ENCODE measurements around the gene BCCIP. TPM values are rescaled to one million over a fixed set of nuclear protein-coding genes. Genes with fewer than 3 reads are reported as not detected.

The BCCIP gene
- total RNA-seq, 3 donors from 2014 or later (not counting 1 experiment from before 2014, with no cell fraction given) = 39.3 to 48.2 (median 41.3) TPM

Other genes starting within 250 kb of the BCCIP start
- not detected for gene TEX36, start 140.4 kb upstream of the BCCIP start, total RNA-seq
- gene EDRF1, start 103.8 kb upstream of the BCCIP start, total RNA-seq = 10 to 100 TPM; 40.6 to 66.2 (median 57.5) TPM
- gene MMP21, start 47.7 kb upstream of the BCCIP start, total RNA-seq = under 1 TPM; 0.32 to 0.85 (median 0.35) TPM
- gene UROS, start 288 bp upstream of the BCCIP start, total RNA-seq = 10 to 100 TPM; 29.1 to 42.5 (median 35.2) TPM
- 10 to 100 TPM in 2 of 3 donors, 1 to 10 TPM in 1; 6.9 to 11.9 (median 10.9) TPM for gene DHX32, start 57.7 kb downstream of the BCCIP start, total RNA-seq
- gene FANK1, start 73.0 kb downstream of the BCCIP start, total RNA-seq = not detected

Measured in natural killer cell (primary cell).